Upper lobe of left lung (tissue), 6 donors: Measurements from ENCODE around the gene MAPK13. TPM values are rescaled to one million over a fixed set of nuclear protein-coding genes. Genes with fewer than 3 reads are reported as not detected.

Experiments used
- ATAC-seq, 2 donors: fragments of 200-7000 bp; cut with Tn5 transposase; one replicate each; pipeline ENCODE4 v1.9.1; 2022; ENCODE audit warnings: mild to moderate bottlenecking in 2 of 2, moderate library complexity in 2 of 2; ENCODE audit not compliant: low FRiP score in 2 of 2
- DNase-seq, 2 donors: peaks; one replicate each; pipeline ENCODE4 v3.0.0-alpha.2; 2019 to 2020
- H3K27ac ChIP-seq, 4 donors: fragments of 200-600 bp; sonication (generic); one replicate each; pipeline ENCODE4 v1.5.1; 2016 to 2019
- H3K27me3 ChIP-seq, 4 donors: fragments of 200-600 bp; sonication (generic); one replicate each; pipeline ENCODE4 v1.5.1; 2017 to 2019
- H3K36me3 ChIP-seq, 4 donors: fragments of 200-600 bp; sonication (generic); one replicate each; pipeline ENCODE4 v1.5.1; 2016 to 2019
- H3K4me1 ChIP-seq, 4 donors: fragments of 200-600 bp; sonication (generic); one replicate each; pipeline ENCODE4 v1.5.1; 2018 to 2019
- H3K4me3 ChIP-seq, 4 donors: fragments of 200-600 bp; sonication (generic); one replicate each; pipeline ENCODE4 v1.5.1; 2017 to 2019; ENCODE audit warnings: mild to moderate bottlenecking in 2 of 4, moderate library complexity in 1 of 4
- H3K9me3 ChIP-seq, 4 donors: fragments of 200-600 bp; sonication (generic); one replicate each; pipeline ENCODE4 v1.5.1; 2018 to 2019
- CTCF ChIP-seq, 6 experiments: fragments of 450-650 bp in 4 of 6; fragments of 200-600 bp in 2 of 6; sonication (generic) in 2 of 6; IDR thresholded peaks; one replicate each; pipeline ENCODE4 v1.5.1; 2016 to 2019; ENCODE audit warnings: antibody characterized with exemption in 6 of 6
- EP300 ChIP-seq, 4 donors: sonication (generic); formaldehyde crosslinking; IDR thresholded peaks; one replicate each; pipeline ENCODE4 v1.5.1; 2017; ENCODE audit warnings: antibody characterized with exemption in 4 of 4, control low read depth in 2 of 4
- POLR2A ChIP-seq, 4 donors: fragments of 450-650 bp; IDR thresholded peaks; one replicate each; pipeline ENCODE4 v1.5.1; 2016 to 2017; ENCODE audit warnings: antibody characterized with exemption in 4 of 4, mild to moderate bottlenecking in 2 of 4
- POLR2AphosphoS5 ChIP-seq, 2 donors: sonication (generic); formaldehyde crosslinking; IDR thresholded peaks; one replicate each; pipeline ENCODE4 v1.5.1; 2017; ENCODE audit warnings: antibody characterized with exemption in 2 of 2
- WGBS, 2 donors: methylation state at CpG; one replicate each; pipeline ENCODE4 v1.1.5; 2017 to 2018; 5-methylcytosine and 5-hydroxymethylcytosine counted together
- total RNA-seq, 6 donors: library from RNA; depleted of rRNA in 4 of 6; stranded (reverse); fragments of >200 nt in 4 of 6; gene quantifications; one replicate each; pipeline versions ENCODE4 v1.1.0 to v1.2.1, GENCODE V29; 2016 to 2021
- donor health status: DM: no; HTN: no; CAD: no; lungs with moderate emphysema.
- donor health status: DM: no; HTN: yes; CAD: no; lungs with severe emphysema.

The MAPK13 gene
- total RNA-seq, 6 donors from 2014 or later, result 56.7 to 90.1 (median 80.1) TPM

DNA sequence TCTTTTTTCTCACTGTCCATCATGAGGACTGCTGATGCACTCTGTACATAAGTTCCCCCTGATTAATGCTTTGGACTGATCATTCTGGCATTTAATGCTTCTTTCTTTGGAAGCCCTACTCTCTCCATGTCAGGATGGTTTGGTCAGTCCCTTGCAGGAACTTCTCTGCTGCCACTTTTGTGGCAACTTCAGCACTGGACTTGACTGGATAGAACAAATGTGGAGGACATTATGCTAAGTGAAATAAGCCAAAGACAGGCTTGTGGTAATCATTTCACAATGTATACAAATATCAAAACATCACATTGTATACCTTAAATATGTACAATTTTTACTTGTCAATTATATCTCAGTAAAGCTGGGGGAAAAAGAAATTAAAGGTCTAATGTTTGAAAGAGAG lies 54.0 kb downstream of the MAPK13 start:
- DNase-seq, result no peak
- Histone ChIP-seq H3K36me3 (no peaks in the 10 kb centered on the region), H3K27ac (no peak overlapping the region), H3K4me1 (no peaks in the 10 kb centered on the region), H3K27me3 (no peaks in the 10 kb centered on the region), H3K9me3 (no peaks in the 10 kb centered on the region), H3K4me3 (no peak overlapping the region)
- TF ChIP-seq EP300 (IDR thresholded peaks at IDR 0.05), result no peak
- TF ChIP-seq POLR2A (IDR thresholded peaks at IDR 0.05), result no peak
- TF ChIP-seq POLR2AphosphoS5 (IDR thresholded peaks at IDR 0.05), result no peak
- TF ChIP-seq CTCF (IDR thresholded peaks at IDR 0.05), result no peak
- no peak for ATAC-seq

GRCh38 chr6:36186199-36186598 lies 55.9 kb downstream of the MAPK13 start:
- H3K27me3 ChIP-seq, result no peaks in the 10 kb centered on the region
- H3K4me3 ChIP-seq, result no peak overlapping the region
- no peaks in the 10 kb centered on the region for H3K4me1 ChIP-seq
- H3K36me3 ChIP-seq, result no peaks in the 10 kb centered on the region
- ATAC-seq (no peak), DNase-seq (no peak)
- WGBS, 2 donors, result 90 to 92% methylated on average over 1 to 2 of the region's 2 CpGs
- no peak overlapping the region for H3K27ac ChIP-seq
- TF ChIP-seq CTCF (IDR thresholded peaks at IDR 0.05) (no peak), POLR2A (IDR thresholded peaks at IDR 0.05) (no peak), POLR2AphosphoS5 (IDR thresholded peaks at IDR 0.05) (no peak), EP300 (IDR thresholded peaks at IDR 0.05) (no peak)
- H3K9me3 ChIP-seq, result no peaks in the 10 kb centered on the region

- Histone ChIP-seq H3K9me3 (no peaks in the 10 kb centered on the region), H3K4me1 (no peaks in the 10 kb centered on the region), H3K27ac (no peak overlapping the region), H3K36me3 (no peaks in the 10 kb centered on the region), H3K4me3 (no peak overlapping the region), H3K27me3 (no peaks in the 10 kb centered on the region)
- WGBS, 2 donors, result 58 to 67% methylated on average over 2 of the region's 2 CpGs
- ATAC-seq (no peak), DNase-seq (no peak)
- no peak for TF ChIP-seq EP300 (IDR thresholded peaks at IDR 0.05)
- TF ChIP-seq CTCF (IDR thresholded peaks at IDR 0.05), result no peak
- TF ChIP-seq POLR2AphosphoS5 (IDR thresholded peaks at IDR 0.05), result no peak
Measured at GRCh38 chr6:36187446-36187845, 57.1 kb downstream of the MAPK13 start.

Other genes starting within 250 kb of the MAPK13 start
- 10 to 100 TPM; 24.5 to 68.5 (median 42.7) TPM for gene SRPK1, start 209.4 kb upstream of the MAPK13 start, total RNA-seq
- gene SLC26A8, start 105.9 kb upstream of the MAPK13 start, total RNA-seq, result 1 to 10 TPM in 1 of 6 donors, under 1 TPM in 5; under 0.01 to 1.5 (median 0.80) TPM
- 10 to 100 TPM; 39.8 to 96.3 (median 70.8) TPM for gene MAPK14, start 102.7 kb upstream of the MAPK13 start, total RNA-seq
- gene BRPF3, start 66.2 kb downstream of the MAPK13 start, total RNA-seq, result 10 to 100 TPM; 23.7 to 37.4 (median 33.4) TPM
- gene PNPLA1, start 139.5 kb downstream of the MAPK13 start, total RNA-seq, result under 1 TPM in 3 of 6 donors, not detected in 3; 0.14 to 0.61 (median 0.30) TPM
- gene BNIP5, start 206.4 kb downstream of the MAPK13 start, total RNA-seq, result under 1 TPM in 1 of 6 donors, not detected in 5; 0.10 TPM